Gastroesophageal sphincter (tissue), 3 donors: ENCODE results near the gene PSMB9.

Experiments used
- CTCF ChIP-seq, 4 experiments: fragments of 200-600 bp in 2 of 4; fragments of 450-650 bp in 2 of 4; sonication (generic) in 1 of 4; IDR thresholded peaks; one replicate each; pipeline ENCODE4 v1.5.1; 2017 to 2019; ENCODE audit warnings: antibody characterized with exemption in 4 of 4, mild to moderate bottlenecking in 2 of 4, moderate library complexity in 2 of 4
- POLR2A ChIP-seq, 2 donors: fragments of 450-650 bp; IDR thresholded peaks; one replicate each; pipeline ENCODE4 v1.6.1; 2017; ENCODE audit warnings: antibody characterized with exemption in 2 of 2, mild to moderate bottlenecking in 2 of 2, moderate library complexity in 1 of 2
- POLR2AphosphoS5 ChIP-seq: sonication (generic); formaldehyde crosslinking; IDR thresholded peaks from one replicate; pipeline ENCODE4 v1.6.1; 2017; ENCODE audit warnings: antibody characterized with exemption

GRCh38 chr6:32815115-32815514 is 38.9 kb upstream of the PSMB9 start:
- TF ChIP-seq POLR2AphosphoS5 (no peak), CTCF (IDR thresholded peaks at IDR 0.05) (no peak), POLR2A (IDR thresholded peaks at IDR 0.05) (no peak)
